GM19452 (cell line): Measurements from ENCODE around the gene CUL1.

Source experiments
- ATAC-seq: cut with Tn5 transposase; IDR thresholded peaks from one replicate; pipeline ENCODE4 v1.9.1; 2021; ENCODE audit not compliant: unreplicated experiment

The CUL1 gene

GRCh38 chr7:148698397-148699023, at the start of gene CUL1:
TSS of gene CUL1 (plus strand) at chr7:148698903. CDS start at chr7:148730123, 31,220 bp downstream.
- peak; percentile 66 for ATAC-seq

- ATAC-seq = no peak
These were observed 48.4 kb upstream of the CUL1 start for GRCh38 chr7:148650232-148650858.

- no peak for ATAC-seq
These were observed 45.9 kb upstream of the CUL1 start for GRCh38 chr7:148652773-148653172.

- ATAC-seq = no peak
These were observed 40.8 kb upstream of the CUL1 start for GRCh38 chr7:148657929-148658328.

GRCh38 chr7:148661471-148661870, 37.2 kb upstream of the CUL1 start:
- ATAC-seq = no peak

- no peak for ATAC-seq
These were observed 36.1 kb upstream of the CUL1 start for GRCh38 chr7:148662646-148663045.

GRCh38 chr7:148664324-148664723, 34.4 kb upstream of the CUL1 start:
- no peak for ATAC-seq

GRCh38 chr7:148665221-148665620, 33.5 kb upstream of the CUL1 start:
- no peak for ATAC-seq

- no peak for ATAC-seq
These were observed 28.8 kb upstream of the CUL1 start for GRCh38 chr7:148669927-148670326.

- ATAC-seq = no peak
These were observed 28.3 kb upstream of the CUL1 start for GRCh38 chr7:148670374-148670773.

- ATAC-seq = no peak
These were observed 27.9 kb upstream of the CUL1 start for GRCh38 chr7:148670807-148671206.

- no peak for ATAC-seq
These were observed 26.7 kb upstream of the CUL1 start for GRCh38 chr7:148672041-148672440.

GRCh38 chr7:148674689-148675088, 24.0 kb upstream of the CUL1 start:
- no peak for ATAC-seq

- no peak for ATAC-seq
These were observed 22.4 kb upstream of the CUL1 start for GRCh38 chr7:148676291-148676690.

GRCh38 chr7:148681821-148682220, 16.9 kb upstream of the CUL1 start:
- no peak for ATAC-seq

- ATAC-seq = no peak
These were observed 14.3 kb upstream of the CUL1 start for GRCh38 chr7:148684289-148684830.

- ATAC-seq = no peak
These were observed 12.3 kb upstream of the CUL1 start for GRCh38 chr7:148686312-148686937.

GRCh38 chr7:148687555-148687954, 11.1 kb upstream of the CUL1 start:
- no peak for ATAC-seq

GRCh38 chr7:148688526-148688925, 10.2 kb upstream of the CUL1 start:
- ATAC-seq = no peak

GRCh38 chr7:148693651-148694050, 5.1 kb upstream of the CUL1 start:
- no peak for ATAC-seq

- ATAC-seq = no peak
These were observed 4.1 kb upstream of the CUL1 start for GRCh38 chr7:148694631-148695030.

- ATAC-seq = no peak
These were observed 2.8 kb upstream of the CUL1 start for GRCh38 chr7:148695953-148696352.
